GM12801 (cell line): ENCODE measurements around the gene XPO1.

Experiments
- CTCF ChIP-seq: IDR thresholded peaks from one replicate; pipeline ENCODE4 v1.5.1; 2011; ENCODE audit warnings: control low read depth; ENCODE audit not compliant: insufficient read length; ENCODE audit errors: extremely low read depth

XPO1 gene

GRCh38 chr2:61492476-61492875 is 45.7 kb downstream of the XPO1 start:
- no peak for TF ChIP-seq CTCF

- no peak for TF ChIP-seq CTCF
Observed at GRCh38 chr2:61485281-61485680, 52.9 kb downstream of the XPO1 start.

- no peak for TF ChIP-seq CTCF
Observed at GRCh38 chr2:61478086-61478485, 60.1 kb downstream of the XPO1 start.

GRCh38 chr2:61471905-61472805 is 66.0 kb downstream of the XPO1 start:
- no peak for TF ChIP-seq CTCF

GRCh38 chr2:61470965-61471904 is 66.9 kb downstream of the XPO1 start, which contains the start of gene USP34:
Gene USP34, minus strand, starts transcription at chr2:61471087. Its CDS starts 395 bp downstream, at chr2:61470692.
- TF ChIP-seq CTCF, result no peak

GRCh38 chr2:61470122-61470951 is 67.8 kb downstream of the XPO1 start:
- TF ChIP-seq CTCF, result no peak
